ENCODE results near the gene CAVIN2.

DNA sequence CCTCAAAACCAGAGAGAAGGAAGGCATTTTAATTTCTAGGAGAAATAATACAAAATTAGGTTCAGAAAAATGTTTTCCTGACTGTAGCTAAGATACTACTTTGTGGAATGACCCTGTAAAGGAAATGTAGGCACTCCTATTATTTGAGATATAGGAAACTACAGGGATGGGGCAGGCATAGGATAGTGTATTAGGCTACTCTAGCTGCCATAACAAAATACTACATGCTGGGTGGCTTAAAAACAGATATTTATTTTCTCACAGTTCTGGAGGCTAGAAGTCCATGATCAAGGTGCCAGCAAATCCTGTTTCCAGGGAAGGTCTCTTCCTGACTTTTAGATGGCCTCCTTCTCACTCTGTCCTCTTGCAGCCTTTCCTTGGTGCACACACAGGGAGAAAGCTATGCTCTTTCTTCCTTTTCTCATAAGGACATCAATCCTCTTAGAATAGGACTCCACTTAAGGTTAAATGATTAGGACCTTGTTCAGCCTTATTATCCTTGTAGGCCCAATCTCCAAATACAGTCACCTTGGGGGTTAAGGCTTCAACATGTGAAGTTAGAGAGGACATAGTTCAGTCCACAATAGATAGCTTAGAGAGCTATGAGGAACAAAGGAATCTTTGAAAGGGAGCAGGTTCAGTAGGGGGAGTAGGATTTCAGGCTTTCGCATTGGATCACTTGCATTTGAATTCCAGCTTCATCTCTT, 14.0 kb upstream of the CAVIN2 start:
- TF ChIP-seq, protein P1, sequence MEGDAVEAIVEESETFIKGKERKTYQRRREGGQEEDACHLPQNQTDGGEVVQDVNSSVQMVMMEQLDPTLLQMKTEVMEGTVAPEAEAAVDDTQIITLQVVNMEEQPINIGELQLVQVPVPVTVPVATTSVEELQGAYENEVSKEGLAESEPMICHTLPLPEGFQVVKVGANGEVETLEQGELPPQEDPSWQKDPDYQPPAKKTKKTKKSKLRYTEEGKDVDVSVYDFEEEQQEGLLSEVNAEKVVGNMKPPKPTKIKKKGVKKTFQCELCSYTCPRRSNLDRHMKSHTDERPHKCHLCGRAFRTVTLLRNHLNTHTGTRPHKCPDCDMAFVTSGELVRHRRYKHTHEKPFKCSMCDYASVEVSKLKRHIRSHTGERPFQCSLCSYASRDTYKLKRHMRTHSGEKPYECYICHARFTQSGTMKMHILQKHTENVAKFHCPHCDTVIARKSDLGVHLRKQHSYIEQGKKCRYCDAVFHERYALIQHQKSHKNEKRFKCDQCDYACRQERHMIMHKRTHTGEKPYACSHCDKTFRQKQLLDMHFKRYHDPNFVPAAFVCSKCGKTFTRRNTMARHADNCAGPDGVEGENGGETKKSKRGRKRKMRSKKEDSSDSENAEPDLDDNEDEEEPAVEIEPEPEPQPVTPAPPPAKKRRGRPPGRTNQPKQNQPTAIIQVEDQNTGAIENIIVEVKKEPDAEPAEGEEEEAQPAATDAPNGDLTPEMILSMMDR (IDR thresholded peaks at IDR 0.05 in 8 of 11, conservative IDR thresholded peaks at IDR 0.05 in 3 of 11) = no peak
- no peak for TF ChIP-seq POLR2AphosphoS5 (IDR thresholded peaks at IDR 0.05)
- no peak for TF ChIP-seq POLR2A (IDR thresholded peaks at IDR 0.05)

Measured in spleen (tissue), 7 donors.